ENCODE results near the gene TMEM88.
A peak's percentile ranks its signal among the peaks of the same experiment; 100 is the strongest.

TMEM88 gene

GRCh38 chr17:7845359-7846062 lies 9.4 kb upstream of the TMEM88 start:
- no peak for FAIRE-seq

- FAIRE-seq: no peak
Observed at GRCh38 chr17:7846063-7846735, 8.7 kb upstream of the TMEM88 start.

- FAIRE-seq: no peak
Observed at GRCh38 chr17:7846765-7847661, 7.9 kb upstream of the TMEM88 start.

- FAIRE-seq: no peak
Observed at GRCh38 chr17:7848131-7848579, 6.7 kb upstream of the TMEM88 start.

GRCh38 chr17:7848739-7849129 lies 6.1 kb upstream of the TMEM88 start:
- no peak for FAIRE-seq

- FAIRE-seq: no peak
Observed at GRCh38 chr17:7849130-7849750, 5.6 kb upstream of the TMEM88 start.

GRCh38 chr17:7849751-7850504 lies 4.9 kb upstream of the TMEM88 start:
- no peak for FAIRE-seq

GRCh38 chr17:7850701-7851437 lies 4.0 kb upstream of the TMEM88 start:
- no peak for FAIRE-seq

- FAIRE-seq: peak; percentile 81
Observed at GRCh38 chr17:7851438-7852261, 3.2 kb upstream of the TMEM88 start.

GRCh38 chr17:7852262-7852670 lies 2.6 kb upstream of the TMEM88 start:
- no peak for FAIRE-seq

- no peak for FAIRE-seq
Observed at GRCh38 chr17:7852919-7853690, 1.8 kb upstream of the TMEM88 start.

GRCh38 chr17:7853691-7854038 lies 1.2 kb upstream of the TMEM88 start:
- FAIRE-seq: no peak

GRCh38 chr17:7854078-7854777 lies 638 bp upstream of the TMEM88 start:
- no peak for FAIRE-seq

GRCh38 chr17:7855660-7856010 lies 769 bp downstream of the TMEM88 start:
- no peak for FAIRE-seq

GRCh38 chr17:7856011-7856810 lies 1.3 kb downstream of the TMEM88 start:
- no peak for FAIRE-seq

GRCh38 chr17:7856811-7857712 lies 2.2 kb downstream of the TMEM88 start, which contains the start of gene NAA38:
Gene NAA38 (minus strand): TSS chr17:7857559. CDS start chr17:7857463, 96 bp downstream.
- FAIRE-seq: peak; percentile 98

Measured in A204.1 (cell line).